HG03045 (cell line): ENCODE results near the gene FHIT.
A peak's percentile ranks its signal among the peaks of the same experiment; 100 is the strongest.

Source experiments
- ATAC-seq: cut with Tn5 transposase; IDR thresholded peaks from one replicate; pipeline ENCODE4 v1.9.1; 2021; ENCODE audit warnings: mild to moderate bottlenecking, moderate library complexity; ENCODE audit not compliant: unreplicated experiment

The FHIT gene

GRCh38 chr3:59877263-59878037 is 1373.8 kb downstream of the FHIT start:
- ATAC-seq: no peak

- no peak for ATAC-seq
Observed at GRCh38 chr3:59876533-59877062, 1374.7 kb downstream of the FHIT start.

- ATAC-seq: no peak
Observed at GRCh38 chr3:59873576-59874230, 1377.5 kb downstream of the FHIT start.

GRCh38 chr3:59872128-59872527 is 1379.1 kb downstream of the FHIT start:
- no peak for ATAC-seq

DNA sequence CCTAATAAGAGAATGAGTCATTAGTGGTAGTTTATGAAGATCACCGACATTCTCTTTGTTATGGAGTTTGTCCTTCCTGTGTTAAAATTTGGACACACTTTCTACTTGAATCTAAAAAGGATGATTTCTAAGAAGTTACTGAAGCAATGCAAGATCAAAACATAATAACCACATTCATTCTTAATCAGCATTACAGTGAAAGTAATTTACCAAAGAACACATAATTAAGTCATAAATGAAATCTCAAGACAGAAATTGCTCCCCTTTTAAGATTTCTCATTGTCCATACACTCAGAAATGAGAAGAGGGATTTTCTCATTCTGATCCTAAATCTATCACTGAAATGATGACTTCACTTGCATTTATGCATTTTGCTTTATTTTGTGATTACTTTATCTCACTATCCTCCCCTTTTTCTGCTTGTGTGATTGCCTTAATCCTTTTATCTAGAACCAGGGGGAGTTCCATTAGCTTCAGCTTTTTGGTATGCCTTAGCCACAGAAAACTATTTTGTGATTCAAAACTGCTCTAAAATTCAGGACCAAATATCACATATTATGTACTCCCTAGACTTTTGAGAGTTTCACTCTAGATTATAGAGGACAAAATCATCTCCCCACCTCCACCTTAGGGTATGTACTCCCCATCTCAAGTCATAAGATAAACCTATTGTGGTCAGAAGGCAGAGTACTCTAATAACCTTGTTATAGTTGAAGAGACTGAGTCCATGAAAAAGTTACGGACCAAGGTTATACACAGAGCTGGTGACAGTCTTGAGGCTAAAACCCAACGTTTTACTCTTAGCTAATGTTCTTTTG is 1383.9 kb downstream of the FHIT start:
- ATAC-seq: no peak

- ATAC-seq: no peak
Observed at GRCh38 chr3:59866076-59866475, 1385.2 kb downstream of the FHIT start.

- ATAC-seq: no peak
Observed at GRCh38 chr3:59865351-59865750, 1385.9 kb downstream of the FHIT start.

DNA sequence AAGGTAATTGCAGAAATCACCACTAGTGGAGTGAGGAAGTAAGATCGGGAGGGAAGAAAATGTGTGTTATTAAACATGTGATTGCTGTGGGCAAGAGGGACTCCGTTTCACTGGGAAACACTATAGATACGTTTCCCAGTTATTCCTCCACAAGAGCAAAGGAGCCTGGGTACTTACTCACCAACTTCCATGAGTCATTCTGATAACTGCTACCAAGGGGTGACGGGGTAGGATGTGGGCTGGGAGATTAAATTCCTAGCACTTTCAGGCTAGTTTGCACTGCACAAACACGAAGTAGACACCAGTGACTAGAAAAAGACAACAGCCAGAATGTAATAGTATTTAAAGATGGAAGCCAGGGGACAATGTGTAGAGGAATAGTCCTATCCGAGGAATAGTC is 1388.6 kb downstream of the FHIT start:
- ATAC-seq: no peak

DNA sequence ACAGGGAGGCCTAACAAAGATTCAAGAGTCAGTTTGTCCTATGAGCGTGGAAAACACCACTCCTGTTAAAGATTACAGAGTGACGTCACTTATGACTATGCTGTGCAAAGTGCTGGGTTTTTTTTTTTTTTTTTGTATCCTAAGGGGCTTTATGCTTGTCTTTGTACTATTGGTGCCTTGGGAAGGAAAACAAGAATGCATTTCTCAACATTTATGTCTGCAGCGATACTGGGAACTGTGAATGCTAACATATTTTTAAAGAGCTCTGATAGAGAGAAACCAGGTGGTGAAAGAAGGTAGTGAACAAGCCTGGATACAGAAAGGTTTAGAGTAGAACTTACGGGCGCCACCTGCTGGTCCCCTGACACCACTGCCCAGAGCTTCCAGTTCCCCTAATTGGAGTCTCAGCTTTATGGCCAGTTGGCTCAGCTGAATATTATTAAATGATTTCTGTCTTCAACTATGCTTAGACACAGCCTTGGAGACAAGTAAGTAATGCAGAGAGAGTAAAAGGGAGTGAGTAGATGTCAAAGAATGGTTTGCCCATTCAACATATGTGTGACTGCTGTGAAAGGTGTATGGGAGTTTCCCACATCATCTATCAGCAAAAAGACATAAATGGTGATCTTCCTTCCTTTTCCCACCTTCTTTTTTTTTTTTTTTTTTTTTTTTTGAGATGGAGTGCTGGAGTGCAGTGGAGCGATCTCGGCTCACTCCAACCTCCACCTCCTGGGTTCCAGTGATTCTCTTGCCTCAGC is 1393.5 kb downstream of the FHIT start:
- peak; percentile 96 for ATAC-seq

GRCh38 chr3:59856934-59857460 is 1394.3 kb downstream of the FHIT start:
- ATAC-seq: no peak

DNA sequence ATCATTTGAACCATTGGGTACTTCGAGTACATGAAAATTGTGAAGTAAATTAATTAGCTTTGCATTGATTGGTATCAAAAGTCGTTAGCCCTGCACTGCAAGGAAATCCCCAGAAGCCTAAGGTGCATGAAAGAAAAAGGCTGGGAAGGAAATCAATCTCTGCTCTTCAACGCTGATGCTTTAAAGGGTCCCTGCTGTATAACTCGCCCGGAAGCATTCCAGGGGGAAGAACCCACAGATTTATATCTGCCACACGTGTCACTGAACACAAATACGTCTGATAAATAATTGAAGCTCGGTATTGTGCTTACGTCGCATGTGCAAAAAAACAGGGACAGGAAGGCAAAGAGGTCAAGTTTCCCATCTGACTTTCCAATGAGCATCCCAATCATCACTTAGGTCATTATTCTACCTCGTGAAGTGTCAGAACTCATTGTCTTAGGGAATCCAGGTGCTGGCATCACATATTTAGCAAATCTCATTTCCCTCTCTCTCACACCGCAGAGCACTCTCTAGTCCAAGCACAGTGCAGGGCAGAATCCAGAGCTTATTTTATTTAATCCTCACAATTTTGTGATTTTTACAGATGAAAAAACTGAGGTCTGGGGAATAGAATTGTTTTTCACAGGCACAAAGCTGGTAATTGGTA is 1397.1 kb downstream of the FHIT start:
- no peak for ATAC-seq

DNA sequence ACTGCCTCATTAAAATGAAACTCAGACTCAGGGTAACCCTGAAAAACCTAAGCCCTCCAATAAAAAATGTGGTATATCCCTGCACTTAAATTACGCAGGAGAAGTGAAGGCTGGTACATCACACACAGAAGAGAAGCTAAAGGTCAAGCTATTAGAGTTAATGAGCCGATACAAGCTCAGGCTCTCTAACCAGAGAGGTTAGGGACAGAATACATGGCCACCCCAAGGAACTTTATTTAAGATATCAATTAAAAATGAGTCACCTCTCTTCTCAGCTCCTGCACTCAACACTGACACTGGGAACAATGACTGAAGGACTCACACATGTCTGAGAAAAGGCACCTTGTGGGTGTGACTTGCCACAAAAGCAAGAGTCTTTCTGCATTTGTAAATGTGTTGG is 1400.8 kb downstream of the FHIT start:
- ATAC-seq: no peak

DNA sequence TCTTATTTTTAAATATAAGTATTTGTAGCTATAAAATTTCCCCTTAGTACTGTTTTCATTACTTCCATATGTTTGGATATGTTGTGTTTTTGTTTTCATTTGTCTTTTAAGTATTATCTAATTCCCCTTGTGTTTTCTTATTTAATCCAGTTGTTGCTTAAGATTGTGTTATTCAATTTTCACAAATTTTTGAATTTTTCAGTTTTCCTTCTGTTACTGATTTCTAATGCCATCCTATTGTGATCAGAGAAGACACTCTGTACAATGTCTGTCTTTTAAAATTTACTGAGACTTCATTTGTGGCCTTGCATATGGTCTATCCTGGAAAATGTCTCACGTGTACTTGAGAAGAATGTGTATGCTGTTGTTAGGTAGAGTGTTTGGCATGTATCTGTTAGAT is 1405.9 kb downstream of the FHIT start:
- no peak for ATAC-seq

- no peak for ATAC-seq
Observed at GRCh38 chr3:59843821-59844220, 1407.4 kb downstream of the FHIT start.

GRCh38 chr3:59839810-59840515 is 1411.3 kb downstream of the FHIT start:
- peak; percentile 82 for ATAC-seq

- ATAC-seq: peak; percentile 11
Observed at GRCh38 chr3:59839283-59839682, 1412.0 kb downstream of the FHIT start.

DNA sequence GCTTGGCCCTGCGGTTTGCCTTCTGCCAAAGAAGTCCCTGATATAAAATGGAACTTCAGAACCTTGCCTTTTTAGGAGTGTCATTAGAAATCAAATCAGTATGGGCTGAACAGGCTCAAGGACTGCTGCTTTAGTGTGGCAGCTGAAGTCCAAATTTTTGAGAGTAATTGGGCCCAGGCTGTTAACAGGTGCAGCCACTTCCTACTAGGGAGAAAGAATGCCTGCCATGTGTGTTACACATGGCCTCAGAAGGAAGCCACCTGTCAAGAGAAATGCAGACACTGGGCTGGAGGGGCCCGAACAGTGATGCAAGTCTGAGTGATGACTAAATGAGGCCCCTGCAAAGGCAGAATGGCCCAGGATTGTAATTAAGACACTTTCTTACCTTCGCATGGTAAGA is 1414.7 kb downstream of the FHIT start:
- no peak for ATAC-seq

GRCh38 chr3:59832702-59833101 is 1418.5 kb downstream of the FHIT start:
- ATAC-seq: no peak

DNA sequence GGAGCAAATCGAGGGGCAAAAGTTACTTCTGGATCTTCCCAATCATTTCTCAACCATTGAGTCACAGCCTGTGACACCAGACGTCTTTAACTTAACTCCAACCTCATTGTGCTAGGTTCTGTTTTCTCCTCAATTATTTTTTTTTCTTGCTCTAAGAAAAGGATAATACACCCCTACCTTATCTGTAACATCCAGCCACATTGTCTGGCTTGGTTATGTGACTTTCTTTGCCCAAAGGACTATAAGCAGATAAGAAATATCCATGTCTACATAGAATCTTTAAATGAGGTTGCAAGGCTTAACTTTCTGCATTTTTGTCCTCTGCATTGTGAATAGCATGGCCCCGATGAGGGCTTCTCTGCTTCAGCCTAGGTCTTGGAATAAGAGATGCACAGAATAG is 1419.0 kb downstream of the FHIT start:
- no peak for ATAC-seq
